Skin epidermis (tissue), 12 donors: ENCODE measurements around the gene SETD1B.

Source experiments
- H3K27ac ChIP-seq, 21 experiments: fragments of 200-600 bp; sonication (generic) in 11 of 21; one replicate each; pipeline ENCODE4 v1.5.0; 2020; ENCODE audit warnings: mild to moderate bottlenecking in 3 of 21, inconsistent platforms in 2 of 21, moderate library complexity in 2 of 21
- H3K4me3 ChIP-seq, 7 experiments: fragments of 200-600 bp; sonication (generic) in 2 of 7; one replicate each; pipeline ENCODE4 v1.5.0; 2020; ENCODE audit warnings: inconsistent platforms in 2 of 7, mild to moderate bottlenecking in 2 of 7, moderate library complexity in 1 of 7

SETD1B gene

DNA sequence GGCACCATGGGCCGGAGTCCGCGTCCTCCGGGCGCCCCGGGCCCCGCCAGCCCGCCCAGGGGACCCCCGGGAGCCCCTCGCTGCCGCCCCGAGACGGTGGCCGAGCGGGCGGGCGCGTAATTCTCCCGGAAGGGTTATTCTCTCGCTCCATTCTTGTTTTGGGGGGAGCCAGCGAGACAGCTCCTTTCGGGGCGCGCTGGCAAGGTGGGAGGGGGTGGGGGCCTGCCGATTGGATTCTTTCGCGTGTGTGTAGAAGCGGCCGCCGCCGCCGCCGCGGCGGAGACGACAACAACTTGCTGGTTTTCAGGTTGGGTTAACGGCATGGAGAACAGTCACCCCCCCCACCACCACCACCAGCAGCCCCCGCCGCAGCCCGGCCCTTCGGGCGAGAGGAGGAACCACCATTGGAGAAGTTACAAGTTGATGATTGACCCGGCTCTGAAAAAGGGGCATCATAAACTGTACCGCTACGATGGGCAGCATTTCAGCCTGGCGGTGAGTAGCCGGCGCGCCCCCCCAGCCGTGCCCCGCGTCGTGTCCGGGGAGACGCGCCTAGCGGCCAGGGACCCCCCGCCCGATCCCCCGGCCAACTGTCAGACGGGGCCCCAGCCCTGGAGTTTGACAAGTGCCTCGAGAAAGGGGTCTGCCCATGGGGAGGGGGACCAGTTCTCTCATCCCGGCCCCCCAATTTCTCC, 755 bp downstream of the SETD1B start:
- H3K4me3 ChIP-seq = peak overlapping the region; percentile 58 to 91 (median 69)
- peak overlapping the region; percentile 75 to 100 (median 100) for H3K27ac ChIP-seq

DNA sequence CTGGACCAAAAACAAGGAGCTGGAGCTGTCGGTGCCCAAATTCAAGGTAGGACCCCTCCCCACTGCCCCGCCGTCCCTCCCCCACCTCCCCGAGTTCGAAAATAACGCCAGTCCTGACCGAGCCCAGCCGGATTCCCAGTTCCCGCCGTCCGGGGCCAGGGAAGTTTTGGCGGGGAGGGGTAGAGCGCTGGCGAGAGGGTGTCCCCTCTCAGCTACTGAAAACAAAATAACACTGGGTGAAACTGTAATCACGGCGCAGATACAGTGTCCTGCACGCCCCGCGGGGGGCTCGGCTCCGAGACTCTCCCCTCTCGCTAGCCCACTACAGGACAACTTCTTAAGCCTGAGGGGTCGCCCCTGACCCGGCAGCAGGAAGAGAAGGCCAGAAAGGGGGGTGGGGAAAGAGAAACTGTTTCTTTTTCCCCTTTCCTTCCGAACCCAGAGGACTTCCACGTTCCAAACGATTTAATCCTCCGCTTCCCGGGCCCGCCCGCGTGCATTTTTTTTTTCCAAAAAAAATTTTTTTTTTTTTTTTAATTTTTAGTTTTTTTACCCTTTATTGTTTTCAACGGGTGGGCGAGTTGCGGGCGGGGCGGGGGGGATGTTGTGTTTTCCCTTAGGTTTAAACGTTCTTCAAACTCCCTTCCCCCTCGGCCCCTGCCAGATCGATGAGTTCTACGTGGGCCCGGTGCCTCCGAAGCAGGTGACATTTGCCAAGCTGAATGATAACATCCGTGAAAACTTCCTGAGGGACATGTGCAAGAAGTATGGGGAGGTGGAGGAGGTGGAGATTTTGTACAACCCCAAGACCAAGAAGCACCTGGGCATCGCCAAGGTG, 1.6 kb downstream of the SETD1B start:
- Histone ChIP-seq H3K27ac (peak overlapping the region; percentile 75 to 100 (median 100)), H3K4me3 (peak overlapping the region; percentile 58 to 91 (median 69))

DNA sequence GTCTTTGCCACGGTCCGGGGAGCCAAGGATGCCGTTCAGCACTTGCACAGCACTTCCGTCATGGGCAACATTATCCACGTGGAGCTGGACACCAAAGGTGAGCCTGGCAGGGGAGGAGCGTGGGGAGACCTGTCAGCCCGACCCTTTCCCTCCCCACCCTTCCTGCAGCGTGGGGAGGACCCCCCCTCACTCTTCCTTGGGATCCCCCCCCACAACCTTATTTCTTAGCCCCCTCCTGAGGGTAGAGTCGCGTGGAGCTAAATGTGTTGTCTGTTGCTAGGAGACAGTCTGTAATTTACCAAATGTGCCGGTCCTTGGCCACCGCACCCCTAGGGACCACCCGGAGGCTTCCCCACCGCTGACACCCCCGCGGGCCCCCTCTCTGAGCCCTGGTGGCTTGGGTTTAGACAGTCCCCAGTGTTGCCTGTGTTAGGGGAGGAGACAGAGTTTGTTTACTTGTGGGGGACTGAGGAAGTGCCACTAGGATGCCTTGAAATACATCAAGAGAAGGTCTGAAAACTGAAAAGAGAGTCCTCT, 2.3 kb downstream of the SETD1B start:
- Histone ChIP-seq H3K27ac (peak overlapping the region in 19 of 21 experiments; percentile 44 to 100 (median 100)), H3K4me3 (peak overlapping the region; percentile 58 to 91 (median 69))

DNA sequence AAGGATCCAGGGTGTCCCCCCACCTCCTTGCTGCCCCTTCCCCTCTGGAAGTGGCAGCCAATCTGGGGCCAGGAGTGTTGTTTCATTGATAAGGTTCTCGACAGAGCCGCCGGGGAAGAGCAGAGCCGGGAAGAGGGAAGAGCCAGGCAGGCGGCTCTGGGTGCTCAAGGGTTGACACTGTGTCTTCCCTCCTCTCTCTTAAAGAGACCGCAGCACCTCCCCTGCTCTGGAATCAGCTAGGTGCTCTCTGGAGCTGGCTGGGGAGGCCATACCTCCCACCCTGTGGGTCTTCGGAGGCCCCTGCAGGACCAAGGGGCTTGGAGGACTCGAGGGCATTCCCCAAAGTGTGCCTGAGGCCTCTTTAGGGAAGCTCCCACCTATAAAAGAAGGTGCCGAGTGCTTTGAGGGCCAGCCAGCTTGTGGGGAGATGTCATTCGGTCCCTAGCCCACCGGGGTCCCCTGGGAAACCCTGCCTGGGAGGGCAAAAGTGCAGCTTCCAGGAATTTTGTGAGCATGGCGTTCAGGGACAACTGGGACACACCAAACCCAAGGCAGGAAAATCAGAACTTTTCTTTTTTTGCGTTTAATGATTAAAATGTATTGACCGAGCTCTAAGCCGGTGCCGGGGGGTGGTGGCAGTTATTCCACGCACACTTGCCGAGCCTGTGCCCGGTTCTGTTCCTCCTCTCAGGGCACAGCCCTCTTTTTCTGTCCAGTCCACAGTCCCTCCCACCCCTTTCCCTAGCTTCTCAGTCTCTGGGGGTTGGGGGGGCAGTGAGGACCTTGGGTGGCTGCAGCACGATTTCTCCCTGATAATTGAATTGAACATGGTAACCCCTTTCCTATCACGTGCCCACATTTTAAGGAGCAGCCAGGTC, 3.0 kb downstream of the SETD1B start:
- Histone ChIP-seq H3K27ac (peak overlapping the region in 18 of 21 experiments; percentile 8 to 100 (median 99)), H3K4me3 (peak overlapping the region; percentile 58 to 91 (median 69))

DNA sequence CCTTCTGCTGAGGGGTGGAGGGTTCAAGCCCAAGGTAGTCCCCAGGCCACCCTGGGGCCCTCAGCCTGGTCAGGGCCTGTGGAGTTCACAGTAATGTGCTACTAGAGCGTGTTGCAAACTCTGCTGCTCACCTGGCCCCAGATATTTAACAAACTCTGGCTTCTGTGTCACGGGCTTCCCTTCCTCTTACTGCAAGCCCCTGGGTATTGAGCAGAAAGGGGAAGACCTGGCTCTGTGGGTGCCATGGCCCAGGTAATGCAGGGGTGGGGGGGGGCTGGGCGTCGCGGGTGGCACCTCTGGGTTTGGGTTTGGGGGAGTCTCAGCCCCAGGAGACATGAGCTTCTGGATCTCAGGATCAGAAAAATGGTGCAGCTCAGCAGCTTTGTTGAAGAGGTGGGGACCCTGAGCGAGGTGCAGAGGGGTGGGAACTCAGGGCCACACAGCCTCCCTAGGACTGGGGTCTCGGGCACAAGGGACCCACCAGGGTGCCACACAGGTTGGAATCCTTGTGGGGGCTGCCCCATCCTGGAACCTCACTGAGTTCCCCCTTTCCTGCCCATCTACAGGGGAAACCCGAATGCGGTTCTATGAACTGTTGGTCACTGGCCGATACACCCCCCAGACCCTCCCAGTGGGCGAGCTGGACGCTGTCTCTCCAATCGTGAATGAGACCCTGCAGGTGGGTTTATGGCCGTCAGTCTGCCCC, 4.0 kb downstream of the SETD1B start:
- no peak overlapping the region for H3K4me3 ChIP-seq
- H3K27ac ChIP-seq = peak overlapping the region in 1 of 21 experiments; percentile 100

DNA sequence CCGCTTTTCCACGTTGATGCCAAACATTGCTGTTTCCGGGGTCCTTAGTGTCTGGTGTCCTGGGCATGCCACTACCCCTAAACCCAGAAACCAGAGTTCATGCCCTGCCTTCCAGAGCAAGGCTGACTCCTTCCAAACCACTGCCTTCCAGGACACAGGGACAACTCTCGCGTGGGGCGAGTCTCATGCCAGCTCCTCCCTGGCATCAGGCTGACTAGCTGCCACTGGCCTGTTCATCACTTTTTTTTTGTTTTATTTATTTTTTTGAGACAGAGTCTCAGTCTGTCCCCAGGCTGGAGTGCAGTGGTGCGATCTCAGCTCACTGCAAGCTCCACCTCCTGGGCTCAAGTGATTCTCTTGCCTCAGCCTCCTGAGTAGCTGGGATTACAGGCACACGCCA, 4.8 kb downstream of the SETD1B start:
- Histone ChIP-seq H3K27ac (no peak overlapping the region), H3K4me3 (no peak overlapping the region)

DNA sequence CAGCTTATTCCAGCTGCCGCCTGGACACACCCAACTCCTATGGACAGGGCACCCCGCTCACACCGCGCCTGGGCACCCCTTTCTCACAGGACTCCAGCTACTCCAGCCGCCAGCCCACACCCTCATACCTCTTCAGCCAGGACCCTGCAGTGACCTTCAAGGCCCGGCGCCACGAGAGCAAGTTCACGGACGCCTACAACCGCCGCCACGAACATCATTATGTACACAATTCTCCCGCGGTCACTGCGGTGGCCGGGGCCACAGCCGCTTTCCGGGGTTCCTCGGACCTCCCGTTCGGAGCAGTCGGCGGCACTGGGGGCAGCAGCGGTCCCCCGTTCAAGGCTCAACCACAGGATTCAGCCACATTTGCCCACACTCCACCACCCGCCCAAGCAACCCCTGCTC, 5.9 kb downstream of the SETD1B start:
- Histone ChIP-seq H3K27ac (no peak overlapping the region), H3K4me3 (no peak overlapping the region)

DNA sequence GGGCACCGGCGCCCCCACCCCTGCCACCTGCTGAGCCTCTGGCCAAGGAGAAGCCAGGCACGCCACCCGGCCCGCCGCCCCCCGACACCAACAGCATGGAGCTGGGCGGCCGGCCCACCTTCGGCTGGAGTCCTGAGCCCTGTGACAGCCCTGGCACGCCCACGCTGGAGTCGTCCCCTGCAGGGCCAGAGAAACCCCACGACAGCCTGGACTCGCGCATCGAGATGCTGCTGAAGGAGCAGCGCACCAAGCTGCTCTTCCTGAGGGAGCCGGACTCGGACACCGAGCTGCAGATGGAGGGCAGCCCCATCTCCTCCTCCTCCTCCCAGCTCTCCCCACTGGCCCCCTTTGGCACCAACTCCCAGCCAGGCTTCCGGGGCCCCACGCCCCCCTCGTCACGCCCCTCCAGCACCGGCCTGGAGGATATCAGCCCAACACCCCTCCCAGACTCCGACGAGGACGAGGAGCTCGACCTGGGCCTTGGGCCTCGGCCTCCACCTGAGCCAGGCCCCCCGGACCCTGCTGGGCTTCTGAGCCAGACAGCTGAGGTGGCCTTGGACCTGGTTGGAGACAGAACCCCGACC, 6.5 kb downstream of the SETD1B start:
- no peak overlapping the region for H3K4me3 ChIP-seq
- peak overlapping the region in 3 of 21 experiments; percentile 57 to 75 (median 73) for H3K27ac ChIP-seq

DNA sequence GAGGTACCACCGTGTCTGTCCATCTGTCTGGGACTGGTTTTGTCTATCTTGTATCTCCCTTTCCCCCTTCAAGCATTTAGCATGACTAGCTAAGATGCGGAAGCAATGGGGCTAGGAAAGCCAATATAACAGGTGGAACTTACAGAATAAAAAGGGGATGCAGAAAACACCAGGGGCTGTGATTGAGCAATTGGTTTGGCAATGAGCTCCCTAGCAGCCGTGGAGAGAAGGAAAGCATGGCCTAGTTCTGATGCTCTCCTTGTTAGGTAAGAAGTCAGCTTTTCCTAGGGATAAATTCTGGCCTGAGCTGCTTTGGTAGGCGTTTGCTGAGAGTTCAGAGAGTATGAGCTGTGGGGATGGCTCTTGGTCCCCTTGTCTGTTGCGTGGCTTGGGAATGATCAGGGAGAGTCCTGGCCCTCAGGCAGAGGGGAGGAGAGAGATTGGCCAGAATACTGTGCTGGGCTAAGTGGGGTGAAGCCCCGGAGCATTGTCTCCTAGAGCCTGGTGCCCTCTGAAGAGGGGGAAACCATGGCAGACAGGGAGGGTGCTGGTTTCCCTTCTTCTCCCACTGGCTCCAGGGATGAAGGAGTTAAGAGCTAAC, 7.1 kb downstream of the SETD1B start:
- Histone ChIP-seq H3K27ac (peak overlapping the region in 15 of 21 experiments; percentile 45 to 82 (median 64)), H3K4me3 (peak overlapping the region in 6 of 7 experiments; percentile 35 to 66 (median 48))

DNA sequence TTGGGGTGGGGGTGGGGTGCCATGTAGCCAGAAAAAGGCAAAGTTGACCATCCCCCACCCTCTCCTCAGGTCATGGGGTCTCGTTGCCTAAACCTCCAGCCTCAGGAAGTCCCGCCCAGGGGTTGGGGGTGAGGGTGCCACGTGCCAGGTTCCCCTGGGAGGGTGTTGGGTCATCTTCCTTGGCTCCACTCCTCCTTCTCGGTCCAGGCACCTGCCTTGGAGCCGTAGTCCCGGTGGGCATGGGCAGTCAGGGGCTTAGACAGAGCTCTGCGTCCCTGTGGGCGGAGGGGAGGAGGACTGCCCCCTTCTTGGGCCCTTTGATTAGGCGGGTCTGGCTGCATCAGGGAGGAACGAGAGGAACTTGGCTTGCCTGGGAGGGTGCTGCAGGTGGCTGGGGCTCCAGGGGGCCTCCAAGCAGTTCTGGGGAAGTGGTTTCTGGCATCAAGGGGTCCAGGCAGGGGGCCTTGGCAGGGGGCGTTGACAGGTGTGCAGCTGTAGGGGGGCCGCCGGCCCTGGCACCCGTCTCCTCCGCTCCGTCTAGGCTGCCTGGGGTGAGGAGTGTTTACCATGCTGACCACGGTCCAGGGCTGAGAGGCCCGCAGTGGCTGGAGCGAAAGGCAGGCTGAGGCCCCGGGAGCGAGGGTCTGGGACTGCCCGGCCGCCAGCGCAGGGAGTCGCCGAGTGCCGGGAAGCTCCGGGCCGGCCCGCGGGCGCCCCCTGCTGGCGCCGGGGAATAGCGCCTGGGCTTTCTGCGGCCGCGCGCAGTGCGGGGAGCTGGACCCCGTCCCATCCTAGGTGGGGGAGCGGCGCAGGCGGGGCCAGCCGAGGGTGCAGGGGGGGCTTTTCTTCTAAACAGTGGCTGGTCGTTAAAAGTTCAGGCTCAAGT, 7.9 kb downstream of the SETD1B start:
- Histone ChIP-seq H3K4me3 (peak overlapping the region; percentile 29 to 66 (median 47)), H3K27ac (peak overlapping the region in 20 of 21 experiments; percentile 14 to 82 (median 63))

DNA sequence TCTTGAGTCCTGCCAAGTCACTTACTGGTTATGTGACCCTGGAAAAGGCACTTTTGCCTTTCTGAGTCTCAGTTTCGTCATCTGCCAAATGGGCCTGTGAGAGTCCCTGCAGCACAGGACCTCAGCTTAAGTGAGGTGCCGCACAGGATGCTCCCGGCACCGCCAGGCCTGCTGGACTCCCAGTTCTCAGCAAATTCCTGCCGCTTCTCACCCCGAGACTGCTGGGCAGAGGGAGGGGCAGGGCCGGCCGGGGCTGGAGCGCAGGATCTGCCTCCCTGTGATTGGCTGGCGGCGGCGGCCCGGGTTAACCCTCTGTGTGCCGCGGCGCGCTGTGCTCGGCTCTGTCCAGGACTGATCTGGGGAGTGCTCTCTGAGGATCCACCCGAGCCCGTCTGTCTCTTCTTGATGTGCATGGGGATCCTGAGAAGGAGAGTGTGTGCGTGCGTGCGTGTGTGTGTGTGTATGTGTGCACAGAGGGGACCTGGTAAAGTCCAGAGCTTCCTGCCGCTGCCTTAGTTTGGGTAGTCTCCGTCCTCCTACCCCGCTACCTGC, 8.6 kb downstream of the SETD1B start:
- peak overlapping the region in 16 of 21 experiments; percentile 55 to 82 (median 65) for H3K27ac ChIP-seq

DNA sequence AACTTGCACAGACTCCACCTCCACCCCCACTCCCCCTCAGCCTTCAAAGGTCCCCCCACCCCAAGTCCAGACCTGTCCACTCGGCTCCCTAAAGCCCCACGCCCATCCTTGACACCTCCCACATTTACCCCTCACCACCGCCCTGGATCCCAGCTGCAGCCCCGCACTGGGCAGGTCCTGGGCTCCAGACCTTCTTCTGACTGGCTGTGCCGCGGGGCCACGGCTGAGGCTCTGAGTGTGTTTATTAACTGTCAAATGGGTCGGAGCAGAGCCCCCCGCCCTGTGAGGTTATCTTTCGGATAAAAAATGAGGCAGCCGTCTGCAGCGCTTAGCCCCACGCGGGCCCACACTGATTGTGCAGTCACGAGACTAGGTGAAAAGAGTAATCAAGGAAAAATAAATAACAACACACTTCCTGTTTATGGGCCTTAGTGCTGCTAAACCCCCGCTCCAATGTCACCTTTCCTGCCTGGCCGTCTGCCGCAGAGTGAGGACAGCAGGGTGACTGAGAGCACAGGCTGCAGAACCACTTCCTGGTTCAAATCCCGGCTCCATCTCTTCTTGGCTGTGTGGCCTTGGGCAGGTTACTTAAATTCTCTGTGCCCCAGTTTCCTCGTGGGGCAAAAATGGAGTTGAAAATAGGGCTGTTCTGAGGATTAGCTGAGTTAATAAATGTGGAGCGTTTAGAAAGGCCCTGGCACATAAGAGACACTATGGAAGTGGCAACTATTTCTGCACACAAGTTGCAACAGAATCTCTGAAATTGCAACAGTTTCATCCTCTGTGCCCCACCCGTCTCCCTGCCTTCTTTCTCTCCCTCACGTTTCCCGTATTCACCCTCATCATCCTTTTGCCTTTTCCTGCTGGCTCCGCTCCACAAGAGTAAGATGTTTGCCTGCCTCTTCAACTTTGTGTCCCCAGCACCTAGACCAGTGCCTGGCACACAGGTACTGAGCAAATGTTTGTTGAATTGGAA, 9.4 kb downstream of the SETD1B start:
- peak overlapping the region in 8 of 21 experiments; percentile 3 to 82 (median 60) for H3K27ac ChIP-seq
- peak overlapping the region in 6 of 7 experiments; percentile 29 to 66 (median 48) for H3K4me3 ChIP-seq

More for the DNA sequence above, 8.6 kb downstream of the SETD1B start:
- peak overlapping the region; percentile 29 to 66 (median 47) for H3K4me3 ChIP-seq

DNA sequence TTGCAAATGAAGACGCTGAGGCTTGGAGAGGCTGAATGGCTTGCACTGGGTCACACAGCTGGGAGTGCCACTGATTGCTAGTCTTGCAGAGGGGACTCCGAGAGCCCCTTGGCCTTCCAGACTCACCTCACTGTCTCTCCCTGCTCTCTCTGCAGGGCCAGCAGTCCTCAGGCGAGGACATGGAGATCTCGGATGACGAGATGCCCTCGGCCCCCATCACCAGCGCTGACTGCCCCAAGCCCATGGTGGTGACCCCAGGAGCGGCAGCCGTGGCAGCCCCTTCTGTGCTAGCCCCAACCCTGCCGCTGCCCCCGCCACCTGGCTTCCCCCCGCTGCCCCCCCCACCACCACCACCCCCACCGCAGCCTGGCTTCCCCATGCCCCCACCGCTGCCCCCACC, 10.1 kb downstream of the SETD1B start:
- no peak overlapping the region for H3K4me3 ChIP-seq
- H3K27ac ChIP-seq = no peak overlapping the region

DNA sequence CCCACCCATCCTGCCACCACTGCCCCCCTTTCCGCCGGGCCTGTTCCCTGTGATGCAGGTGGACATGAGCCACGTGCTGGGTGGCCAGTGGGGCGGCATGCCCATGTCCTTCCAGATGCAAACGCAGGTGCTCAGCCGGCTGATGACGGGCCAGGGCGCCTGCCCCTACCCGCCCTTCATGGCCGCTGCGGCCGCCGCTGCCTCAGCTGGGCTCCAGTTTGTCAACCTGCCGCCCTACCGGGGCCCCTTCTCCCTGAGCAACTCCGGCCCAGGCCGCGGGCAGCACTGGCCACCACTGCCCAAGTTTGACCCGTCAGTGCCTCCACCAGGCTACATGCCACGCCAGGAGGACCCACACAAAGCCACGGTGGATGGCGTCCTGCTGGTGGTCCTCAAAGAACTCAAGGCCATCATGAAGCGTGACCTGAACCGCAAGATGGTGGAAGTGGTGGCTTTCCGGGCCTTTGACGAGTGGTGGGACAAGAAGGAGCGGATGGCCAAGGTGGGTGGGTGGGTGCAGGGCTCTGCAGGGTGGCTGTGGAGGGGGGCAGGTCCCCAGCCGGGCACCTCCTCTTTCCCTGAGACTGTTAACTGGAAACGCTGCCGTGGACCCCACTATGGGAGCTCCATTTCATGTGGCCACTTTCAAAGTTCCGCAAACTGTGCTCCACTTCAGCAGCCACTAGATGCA, 10.8 kb downstream of the SETD1B start:
- no peak overlapping the region for H3K4me3 ChIP-seq
- no peak overlapping the region for H3K27ac ChIP-seq

DNA sequence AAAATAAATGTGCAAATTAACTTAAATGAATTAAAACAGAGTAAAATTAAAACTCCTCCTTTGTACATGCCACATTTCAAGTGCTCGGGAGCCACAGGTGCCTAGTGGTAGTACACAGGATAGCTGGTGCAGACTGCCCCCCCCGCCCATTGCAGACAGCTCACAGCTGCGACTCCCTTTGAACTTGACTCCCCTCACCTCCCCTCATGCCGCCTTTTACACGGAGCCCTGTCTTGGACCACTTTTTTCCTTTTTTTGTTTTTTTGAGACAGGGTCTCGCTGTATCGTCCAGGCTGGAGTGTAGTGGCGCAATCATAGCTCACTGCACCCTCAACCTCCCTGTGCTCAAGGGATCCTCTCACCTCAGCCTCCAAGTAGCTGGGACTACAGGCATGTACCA, 11.5 kb downstream of the SETD1B start:
- H3K4me3 ChIP-seq = no peak overlapping the region
- no peak overlapping the region for H3K27ac ChIP-seq
